HPDE6-E6E7 (cell line): ENCODE results near the gene DLK2.

ENCODE experiments used
- DNase-seq: peaks from one replicate; pipeline ENCODE4 v3.0.0; 2011; ENCODE audit warnings: missing footprints; ENCODE audit errors: extremely low spot score

Gene DLK2

DNA sequence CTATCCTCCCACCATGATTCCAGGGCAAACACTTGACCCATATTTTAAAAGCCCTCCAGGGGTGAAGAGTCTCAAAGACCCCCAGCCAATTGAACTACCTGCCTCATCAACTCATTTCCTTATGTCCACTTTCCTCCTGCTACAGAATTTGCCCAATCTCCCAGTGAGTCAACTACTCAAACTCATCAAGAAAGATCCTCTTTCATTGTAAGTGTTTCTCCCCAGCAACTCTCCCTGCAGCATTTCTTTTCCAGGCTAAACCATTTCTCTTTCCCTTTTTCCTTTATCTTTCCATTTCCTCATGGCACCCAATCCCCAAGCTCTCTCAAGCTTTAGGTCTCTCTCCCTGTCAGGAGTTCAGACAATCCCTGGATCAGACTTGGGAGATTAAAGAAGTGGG, 1.5 kb downstream of the DLK2 start:
- DNase-seq = no peak

DNA sequence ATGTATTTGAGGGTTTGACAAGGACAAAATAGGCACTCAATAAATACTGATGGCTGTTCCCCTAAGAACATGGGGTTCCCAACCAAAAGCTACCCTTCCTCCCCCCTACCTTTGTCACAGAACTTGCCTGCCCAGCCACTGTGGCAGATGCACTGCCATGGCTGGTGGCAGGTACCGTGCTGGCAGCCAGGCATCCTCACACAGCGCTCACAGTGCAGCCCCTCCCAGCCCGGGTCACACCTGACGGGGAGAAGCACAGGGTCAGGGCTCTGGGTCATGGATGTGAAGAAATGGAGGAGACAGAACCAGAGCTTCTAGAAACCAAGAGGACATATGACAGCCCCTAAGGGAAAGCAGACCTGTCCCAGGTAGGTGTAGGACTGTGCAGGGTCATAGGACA, 2.5 kb downstream of the DLK2 start:
- no peak for DNase-seq

DNA sequence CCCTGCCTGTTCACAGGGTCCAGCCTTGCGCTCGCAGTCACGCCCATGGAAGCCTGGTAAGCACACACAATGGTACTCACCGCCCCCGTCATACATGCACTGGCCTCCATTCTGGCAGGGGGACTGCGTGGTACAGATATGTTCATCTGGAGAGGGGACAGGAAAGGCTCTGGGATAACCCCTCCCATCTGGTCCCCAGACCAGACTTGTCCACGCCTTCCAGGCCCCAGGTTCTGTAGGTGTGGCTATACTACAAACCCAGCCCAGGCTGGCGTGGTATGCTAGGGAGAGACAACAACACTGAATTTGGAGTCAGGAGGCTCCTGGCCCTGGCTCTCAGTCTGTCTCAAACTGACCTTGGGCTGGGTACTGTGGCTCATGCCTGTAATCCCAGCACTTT, 3.4 kb downstream of the DLK2 start:
- no peak for DNase-seq

DNA sequence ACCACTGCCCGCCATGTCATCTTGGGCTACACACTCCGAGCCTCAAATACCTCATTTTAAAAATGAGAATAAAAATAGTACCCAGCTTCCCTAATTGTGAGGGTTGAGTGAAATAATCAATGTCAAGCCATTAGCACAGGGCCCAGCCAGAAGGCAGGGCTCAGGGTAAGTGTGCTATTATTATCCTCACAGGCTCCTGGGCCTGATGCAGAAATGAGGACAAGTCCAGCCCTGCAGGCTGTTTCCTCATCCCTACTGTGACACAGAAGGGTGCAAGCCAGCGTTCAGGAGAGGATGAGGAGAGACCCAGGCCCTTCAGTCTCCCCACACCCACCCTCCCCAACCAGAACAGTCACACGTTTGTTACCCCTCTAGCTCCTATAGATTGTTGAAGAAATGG, 4.0 kb downstream of the DLK2 start:
- DNase-seq = no peak

DNA sequence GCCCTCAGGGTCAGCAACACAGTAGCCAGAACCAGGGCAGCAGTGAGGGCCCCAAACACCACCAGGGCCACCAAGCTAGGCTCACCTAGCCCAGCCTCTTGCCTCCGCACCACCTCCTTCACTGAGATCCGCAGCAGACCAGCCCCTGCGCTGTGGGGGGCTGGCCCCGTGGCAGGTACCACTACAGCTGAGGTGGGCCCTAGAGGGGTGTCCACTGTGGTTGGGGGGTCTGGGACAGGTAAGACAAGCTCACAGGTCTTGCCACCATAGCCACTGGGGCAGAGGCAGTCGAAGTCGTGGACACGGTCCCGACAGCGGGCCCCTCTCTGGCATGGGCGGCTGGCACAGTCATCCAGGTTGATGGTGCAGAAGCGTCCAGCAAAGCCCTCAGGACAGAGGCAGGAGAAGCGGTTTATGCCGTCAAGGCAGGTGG, 4.6 kb downstream of the DLK2 start:
- no peak for DNase-seq

DNA sequence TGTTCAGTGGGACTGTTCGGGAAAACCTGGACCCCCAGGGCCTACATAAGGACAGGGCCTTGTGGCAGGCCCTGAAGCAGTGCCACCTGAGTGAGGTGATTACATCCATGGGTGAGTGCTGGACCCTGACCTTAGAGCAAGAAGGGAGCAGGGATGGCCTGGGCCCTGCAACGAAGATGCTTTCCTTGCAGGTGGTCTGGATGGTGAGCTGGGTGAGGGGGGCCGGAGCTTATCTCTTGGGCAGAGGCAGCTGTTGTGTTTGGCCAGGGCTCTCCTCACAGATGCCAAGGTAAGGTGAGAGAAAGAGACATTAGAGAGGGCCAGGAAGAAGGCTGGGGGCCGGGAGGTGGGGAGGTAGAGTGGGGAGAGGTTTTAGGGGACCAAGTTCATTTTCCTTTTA, 6.4 kb downstream of the DLK2 start:
- no peak for DNase-seq

DNA sequence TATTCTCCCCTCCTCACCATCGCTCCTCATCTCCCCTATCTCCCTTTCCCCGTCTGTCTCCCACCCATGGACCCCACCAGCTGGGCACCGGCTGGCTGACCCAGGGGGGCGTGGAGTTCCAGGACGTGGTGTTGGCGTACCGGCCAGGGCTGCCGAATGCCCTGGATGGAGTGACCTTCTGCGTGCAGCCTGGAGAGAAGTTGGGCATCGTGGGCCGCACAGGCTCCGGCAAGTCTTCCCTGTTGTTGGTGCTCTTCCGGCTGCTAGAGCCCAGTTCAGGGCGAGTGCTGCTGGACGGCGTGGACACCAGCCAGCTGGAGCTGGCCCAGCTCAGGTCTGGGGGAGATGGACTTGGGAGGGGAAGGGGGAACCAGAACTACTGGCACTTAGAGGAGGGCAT, 7.7 kb downstream of the DLK2 start:
- no peak for DNase-seq

DNA sequence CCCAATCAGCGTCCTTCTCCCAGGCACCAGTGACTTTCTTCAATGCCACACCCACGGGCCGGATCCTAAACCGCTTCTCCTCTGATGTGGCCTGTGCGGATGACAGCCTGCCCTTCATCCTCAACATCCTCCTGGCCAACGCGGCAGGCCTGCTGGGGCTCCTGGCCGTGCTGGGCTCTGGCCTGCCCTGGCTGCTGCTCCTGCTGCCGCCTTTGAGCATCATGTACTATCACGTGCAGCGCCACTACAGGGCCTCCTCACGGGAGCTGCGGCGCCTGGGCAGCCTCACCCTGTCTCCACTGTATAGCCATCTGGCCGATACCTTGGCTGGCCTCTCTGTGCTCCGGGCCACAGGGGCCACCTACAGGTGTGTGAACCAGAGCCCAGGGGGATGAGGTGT, 9.8 kb downstream of the DLK2 start:
- no peak for DNase-seq

DNA sequence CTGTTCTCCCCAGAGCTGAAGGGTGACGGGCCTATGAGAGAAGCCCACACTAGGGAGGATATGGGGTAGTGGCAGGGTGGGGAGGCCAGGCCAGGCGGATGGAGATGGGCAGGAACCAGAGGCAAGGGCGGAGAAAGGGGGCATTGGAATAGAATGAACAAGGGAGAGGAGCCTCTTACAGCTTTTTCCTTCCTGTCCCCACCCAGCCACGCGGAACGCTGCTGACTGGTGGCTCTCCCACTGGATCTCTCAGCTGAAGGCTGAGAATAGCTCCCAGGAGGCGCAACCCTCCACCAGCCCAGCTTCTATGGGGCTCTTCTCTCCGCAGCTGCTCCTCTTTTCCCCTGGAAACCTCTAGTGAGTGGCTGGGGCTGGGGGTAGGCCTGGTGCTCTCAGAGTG, 10.8 kb downstream of the DLK2 start:
- DNase-seq = no peak

DNA sequence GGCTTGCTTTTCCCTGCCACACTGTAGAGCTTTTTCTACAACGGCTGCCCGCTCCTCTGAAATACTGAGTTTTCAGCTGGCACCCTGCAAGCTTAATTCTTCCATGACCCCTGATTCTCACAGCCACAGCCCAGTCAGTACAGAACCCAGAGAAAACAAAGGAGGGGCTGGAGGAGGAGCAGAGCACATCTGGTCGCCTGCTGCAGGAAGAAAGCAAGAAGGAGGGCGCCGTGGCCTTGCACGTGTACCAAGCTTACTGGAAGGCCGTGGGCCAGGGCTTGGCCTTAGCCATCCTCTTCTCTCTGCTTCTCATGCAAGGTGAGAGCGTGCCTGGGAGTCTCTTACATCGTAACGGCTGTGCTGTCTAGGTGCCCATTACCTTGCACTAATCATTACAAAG, 11.3 kb downstream of the DLK2 start:
- no peak for DNase-seq

DNA sequence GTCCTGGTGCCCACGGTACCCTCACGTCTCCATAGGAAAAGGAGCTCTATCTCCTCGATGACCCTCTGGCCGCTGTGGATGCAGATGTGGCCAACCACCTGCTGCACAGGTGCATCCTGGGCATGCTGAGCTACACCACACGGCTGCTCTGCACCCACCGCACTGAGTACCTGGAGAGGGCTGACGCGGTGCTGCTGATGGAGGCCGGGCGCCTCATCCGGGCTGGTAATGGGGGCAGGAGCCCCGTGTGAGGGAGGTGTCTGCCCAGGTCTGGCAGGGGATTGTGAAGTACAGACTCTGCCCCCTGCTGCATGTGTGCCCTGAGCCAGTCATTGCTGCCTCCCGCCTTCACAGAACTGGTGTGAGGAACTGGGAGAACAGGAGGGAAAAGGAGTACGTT, 12.4 kb downstream of the DLK2 start:
- no peak for DNase-seq

DNA sequence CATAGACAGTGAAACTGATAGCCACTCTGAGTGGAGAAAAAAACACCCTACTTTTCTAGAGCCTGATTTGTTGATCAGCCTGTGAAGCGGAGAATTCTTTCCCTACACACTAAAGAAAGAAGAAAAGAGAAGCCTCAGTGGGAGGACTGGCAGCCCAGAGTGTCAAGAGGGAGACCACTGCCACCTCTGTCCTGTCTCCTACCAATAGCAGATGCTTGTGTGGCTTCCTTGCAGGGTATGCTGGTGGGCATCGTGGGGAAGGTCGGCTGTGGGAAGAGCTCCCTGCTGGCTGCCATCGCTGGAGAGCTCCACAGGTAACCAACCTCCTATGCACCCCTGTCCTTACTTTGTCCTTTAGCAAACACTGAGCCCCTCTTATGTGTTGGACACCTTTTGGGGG, 17.6 kb downstream of the DLK2 start:
- no peak for DNase-seq

DNA sequence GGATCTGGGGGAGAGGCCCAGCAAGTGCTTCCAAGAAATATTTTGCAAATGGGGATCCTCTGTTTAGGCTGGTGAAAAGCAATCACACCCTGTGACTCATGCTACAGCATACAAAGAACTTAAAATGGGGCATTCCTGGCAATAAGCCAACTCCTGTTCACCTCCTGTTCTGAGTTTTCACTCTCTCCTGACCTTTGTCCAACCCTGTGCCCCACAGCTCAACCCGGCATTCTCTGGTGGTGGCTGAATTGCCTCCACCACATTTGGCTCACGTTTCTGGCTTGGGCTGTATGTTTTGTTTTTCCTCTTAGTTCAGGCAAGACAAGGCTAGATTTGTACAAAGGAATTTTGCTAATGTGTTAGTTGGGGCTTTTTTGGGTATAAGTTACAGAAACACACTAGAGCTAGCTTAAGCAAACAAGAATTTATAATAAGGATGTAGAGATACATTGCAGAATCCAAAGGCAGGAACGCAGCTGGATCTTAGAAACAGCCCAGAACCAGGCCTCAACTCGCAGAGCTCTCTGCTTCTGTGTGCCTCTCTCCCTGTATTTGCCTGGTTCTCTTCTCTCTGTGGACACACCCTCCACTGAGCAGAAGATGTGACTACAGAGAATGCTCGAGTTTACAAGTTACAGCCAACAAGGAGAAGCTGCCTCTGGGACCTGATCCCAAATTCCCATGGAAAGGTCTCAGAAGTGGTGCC, 18.6 kb downstream of the DLK2 start:
- DNase-seq = peak; percentile 86

DNA sequence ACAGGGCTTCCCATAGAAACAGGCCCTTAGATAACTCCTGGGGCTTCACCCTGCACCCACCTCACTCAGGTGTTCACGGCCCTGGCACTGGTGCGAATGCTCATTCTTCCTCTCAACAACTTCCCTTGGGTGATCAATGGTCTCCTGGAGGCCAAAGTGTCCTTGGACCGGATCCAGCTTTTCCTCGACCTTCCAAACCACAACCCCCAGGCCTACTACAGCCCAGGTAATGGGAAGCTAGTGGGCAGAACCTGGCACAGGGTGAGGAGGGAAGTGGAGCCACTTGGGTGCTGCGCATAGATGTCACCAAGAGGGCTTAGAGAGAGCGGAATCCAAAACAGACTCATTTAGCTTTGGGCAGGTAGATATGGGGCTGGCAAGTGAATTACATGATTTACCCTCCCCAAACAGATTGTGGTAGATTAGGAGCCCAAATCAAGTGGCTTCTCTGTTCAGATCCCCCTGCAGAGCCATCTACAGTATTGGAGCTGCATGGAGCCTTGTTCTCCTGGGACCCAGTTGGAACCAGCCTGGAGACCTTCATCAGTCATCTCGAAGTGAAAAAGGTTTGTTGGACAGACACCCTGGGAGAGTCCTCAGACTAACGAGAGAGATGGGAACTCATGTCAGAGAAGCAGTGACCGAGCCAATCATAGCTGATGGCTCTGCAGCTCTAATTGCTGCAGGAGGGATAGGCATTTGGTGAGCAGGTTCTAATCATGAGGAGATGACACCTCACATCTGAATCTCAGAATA, 19.5 kb downstream of the DLK2 start:
- peak; percentile 14 for DNase-seq

DNA sequence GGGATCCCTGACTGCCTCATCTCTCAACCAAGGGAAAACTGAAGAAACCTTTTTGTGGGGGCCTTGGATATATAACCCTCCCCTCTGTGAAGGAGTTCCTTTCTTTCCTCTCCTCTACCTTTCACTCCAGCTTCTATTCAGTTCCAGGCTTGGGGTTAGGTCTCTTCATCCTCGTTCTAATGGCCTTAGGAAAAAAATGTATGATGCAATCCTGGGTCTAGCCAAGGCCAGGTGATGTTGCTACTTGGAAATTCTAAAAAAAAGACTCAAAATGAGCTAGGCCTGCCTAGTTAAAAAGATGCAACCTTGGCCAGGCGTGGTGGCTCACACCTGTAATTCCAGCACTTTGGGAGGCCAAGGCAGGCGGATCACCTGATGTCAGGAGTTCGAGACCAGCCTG, 20.4 kb downstream of the DLK2 start:
- no peak for DNase-seq

DNA sequence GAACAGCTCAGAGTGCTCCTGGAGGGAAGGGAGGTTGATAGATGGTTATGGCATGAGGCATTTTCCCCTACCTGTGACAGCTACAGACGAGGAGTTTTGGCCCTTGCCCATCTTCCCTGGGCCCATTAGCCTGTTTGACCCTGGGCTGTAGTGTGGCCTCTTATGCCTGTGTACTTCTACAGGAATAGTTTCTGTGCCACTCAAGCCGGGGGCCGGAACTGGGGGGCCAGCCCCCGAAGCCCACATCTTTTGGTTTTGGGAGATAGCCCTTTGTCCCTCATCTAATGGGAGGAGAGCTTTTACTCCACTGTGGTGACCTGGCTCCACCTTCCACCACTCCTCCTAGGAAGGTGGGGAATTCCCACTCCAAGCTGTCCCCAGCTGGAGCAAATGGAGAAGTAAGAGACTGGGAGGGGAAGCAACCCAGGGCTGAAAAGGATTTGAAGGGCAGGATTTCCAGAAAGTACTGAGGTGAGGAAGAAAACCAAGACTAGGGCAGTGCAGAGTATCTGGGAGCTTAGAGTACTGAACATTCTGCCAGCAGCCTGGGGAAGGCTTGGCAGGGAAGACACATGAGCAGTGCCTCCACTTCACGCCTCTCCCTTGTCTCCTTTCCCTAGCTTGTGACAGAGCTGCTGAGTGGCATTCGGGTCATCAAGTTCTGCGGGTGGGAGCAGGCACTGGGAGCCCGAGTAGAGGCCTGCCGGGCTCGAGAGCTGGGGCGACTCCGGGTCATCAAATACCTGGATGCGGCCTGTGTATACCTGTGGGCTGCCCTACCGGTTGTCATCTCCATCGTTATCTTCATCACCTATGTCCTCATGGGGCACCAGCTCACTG, 21.1 kb downstream of the DLK2 start:
- no peak for DNase-seq

DNA sequence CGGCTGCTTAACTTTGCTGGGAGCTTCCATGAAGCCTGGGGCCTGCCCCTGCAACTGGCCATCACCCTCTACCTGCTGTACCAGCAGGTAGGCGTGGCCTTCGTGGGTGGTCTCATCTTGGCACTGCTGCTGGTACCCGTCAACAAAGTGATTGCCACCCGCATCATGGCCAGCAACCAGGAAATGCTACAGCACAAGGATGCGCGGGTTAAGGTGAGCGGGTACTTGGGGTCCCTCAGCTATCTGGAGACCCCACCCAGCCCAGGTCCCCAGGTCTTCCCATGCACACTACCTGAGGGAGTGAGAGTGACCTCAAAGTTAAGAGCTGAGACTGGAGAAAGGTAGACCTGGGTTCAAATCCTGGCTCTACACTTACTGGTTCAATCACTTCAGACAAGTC, 22.2 kb downstream of the DLK2 start:
- DNase-seq = no peak

DNA sequence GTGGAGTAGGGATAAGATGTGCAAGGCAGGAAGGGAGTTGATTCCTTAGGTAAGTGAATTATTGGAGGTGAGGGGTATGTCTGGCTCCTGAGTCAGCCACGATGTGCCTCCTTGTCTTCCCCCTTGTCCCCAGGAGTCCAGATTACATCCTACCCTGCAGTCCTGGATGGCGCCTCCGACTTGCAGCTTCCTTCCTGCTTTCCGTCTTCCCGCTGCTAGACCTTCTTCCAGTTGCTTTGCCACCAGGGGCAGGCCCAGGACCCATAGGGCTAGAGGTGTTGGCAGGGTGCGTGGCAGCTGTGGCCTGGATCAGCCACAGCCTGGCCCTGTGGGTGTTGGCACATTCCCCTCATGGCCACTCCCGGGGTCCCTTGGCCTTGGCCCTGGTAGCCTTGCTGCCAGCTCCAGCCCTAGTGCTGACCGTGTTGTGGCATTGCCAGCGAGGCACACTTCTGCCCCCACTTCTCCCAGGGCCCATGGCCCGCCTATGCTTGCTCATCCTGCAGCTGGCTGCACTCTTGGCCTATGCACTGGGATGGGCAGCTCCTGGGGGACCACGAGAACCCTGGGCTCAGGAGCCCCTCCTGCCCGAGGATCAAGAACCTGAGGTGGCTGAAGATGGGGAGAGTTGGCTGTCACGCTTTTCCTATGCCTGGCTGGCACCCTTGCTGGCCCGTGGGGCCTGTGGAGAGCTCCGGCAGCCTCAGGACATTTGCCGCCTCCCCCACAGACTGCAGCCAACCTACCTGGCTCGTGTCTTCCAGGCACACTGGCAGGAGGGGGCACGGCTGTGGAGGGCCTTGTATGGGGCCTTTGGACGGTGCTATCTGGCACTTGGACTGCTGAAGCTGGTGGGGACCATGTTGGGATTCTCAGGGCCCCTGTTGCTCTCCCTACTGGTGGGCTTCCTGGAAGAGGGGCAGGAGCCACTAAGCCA, 23.1 kb downstream of the DLK2 start:
- DNase-seq = no peak

DNA sequence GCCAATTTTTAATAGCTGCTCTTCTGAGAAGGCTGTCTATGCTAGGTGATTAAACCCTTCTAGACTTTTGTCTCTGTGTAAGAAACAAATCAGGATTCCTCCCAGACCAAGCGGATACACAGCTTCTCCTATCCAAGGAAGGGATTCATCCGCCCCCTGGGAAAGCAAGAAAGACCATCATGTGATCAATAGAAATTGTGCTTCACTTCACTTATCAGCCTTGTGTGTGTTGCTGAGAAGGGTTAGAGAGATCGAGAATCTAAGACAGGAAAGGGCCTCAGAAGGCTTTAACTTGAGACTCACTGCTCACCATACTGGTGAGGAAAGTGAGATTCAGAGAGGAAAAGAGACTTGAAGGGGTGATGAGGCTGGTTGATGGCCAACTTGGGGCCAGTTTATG, 26.5 kb downstream of the DLK2 start:
- no peak for DNase-seq

DNA sequence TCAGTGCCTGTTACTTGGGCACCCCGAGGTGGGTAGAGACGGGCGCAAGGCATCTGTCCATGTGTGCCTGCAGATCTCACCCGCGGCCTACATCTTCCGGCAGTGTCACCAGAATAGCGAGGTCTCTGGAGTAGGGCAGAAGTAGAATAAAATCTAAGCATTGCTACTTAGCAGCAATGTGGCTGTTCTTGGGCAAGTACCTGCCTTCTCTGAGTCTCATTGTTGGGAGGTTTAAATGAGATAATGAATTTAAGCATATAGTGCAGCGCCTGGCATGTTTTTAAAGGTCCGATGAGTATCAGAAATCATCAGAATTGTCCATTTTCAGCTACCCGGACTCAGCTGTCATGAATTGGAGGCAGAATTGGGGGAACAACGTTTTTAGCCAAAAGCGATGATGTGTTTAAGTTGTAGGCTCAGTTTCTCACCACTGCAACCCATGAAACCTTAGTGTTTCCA, 27.2 kb downstream of the DLK2 start:
- DNase-seq = peak; percentile 22

DNA sequence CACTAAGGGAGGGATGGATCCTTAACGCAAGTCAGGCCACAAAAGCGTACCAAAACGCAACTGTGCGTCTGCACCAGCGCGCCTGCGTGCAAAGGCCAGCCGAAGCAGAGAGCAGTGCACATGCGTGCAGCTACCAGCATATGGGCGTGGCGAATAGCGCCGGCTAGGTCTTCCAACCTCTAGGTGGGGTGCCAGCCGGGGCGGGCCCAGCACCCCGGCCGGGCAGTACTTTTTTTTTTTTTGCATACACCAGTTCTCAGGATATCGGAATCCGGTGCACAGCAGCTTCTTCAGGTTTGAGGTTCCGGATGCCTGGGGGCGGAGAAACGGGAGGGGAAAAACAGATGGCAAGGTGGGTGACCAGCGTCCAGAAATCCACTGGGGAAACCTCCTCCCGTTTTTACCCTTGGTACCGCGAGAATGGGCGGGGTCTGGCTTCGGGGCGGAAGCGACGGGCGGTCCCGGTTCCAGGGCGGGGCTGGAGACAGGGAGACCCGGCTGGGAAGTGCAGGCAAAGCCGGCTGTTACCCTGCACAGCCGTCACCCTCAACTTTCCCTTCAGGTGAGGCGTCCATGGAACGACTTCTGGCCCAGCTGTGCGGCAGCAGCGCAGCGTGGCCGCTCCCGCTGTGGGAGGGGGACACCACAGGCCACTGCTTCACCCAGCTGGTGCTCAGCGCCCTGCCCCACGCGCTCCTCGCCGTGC, 27.8 kb downstream of the DLK2 start, which contains the start of gene ABCC10:
TSS of gene ABCC10 (plus strand) at position 136 of the 706 bp plus-strand sequence. CDS start at position 574, 438 bp downstream.
- DNase-seq = peak; percentile 92
